Activated CD8-positive, alpha-beta T cell treated with anti-CD3 and anti-CD28 coated beads for 36 hours (primary cell): ENCODE data around the gene F12. TPM values are rescaled to one million over a fixed set of nuclear protein-coding genes. Genes with fewer than 3 reads are reported as not detected.

Experiments used
- ATAC-seq: fragments of 200-7000 bp; cut with Tn5 transposase; one replicate; pipeline ENCODE4 v1.10.0; 2021; ENCODE audit warnings: mild to moderate bottlenecking, moderate library complexity
- CTCF ChIA-PET: fragments of 350-600 bp; sonication (Branson Sonifier 250); formaldehyde crosslinking; loops from one replicate; lab custom pipeline; 2021; ENCODE audit warnings: antibody characterized with exemption; lab: Charles Lee
- POLR2A ChIA-PET: fragments of 350-600 bp; sonication (Branson Sonifier 250); formaldehyde crosslinking; loops from one replicate; lab custom pipeline; 2021; ENCODE audit warnings: antibody characterized with exemption; lab: Charles Lee
- DNase-seq: peaks from one replicate; pipeline ENCODE4 v3.0.0-alpha.2; 2020
- H3K27ac Mint-ChIP-seq: one replicate; pipeline ENCODE4 v1.8.0; 2021; ENCODE audit warnings: mild to moderate bottlenecking, mixed read lengths
- H3K27me3 Mint-ChIP-seq: one replicate; pipeline ENCODE4 v1.8.0; 2021; ENCODE audit warnings: mixed read lengths
- H3K36me3 Mint-ChIP-seq: one replicate; pipeline ENCODE4 v1.8.0; 2021; ENCODE audit warnings: low read depth, mixed read lengths
- H3K4me1 Mint-ChIP-seq: one replicate; pipeline ENCODE4 v1.8.0; 2021; ENCODE audit warnings: low read depth, mixed read lengths
- H3K4me3 Mint-ChIP-seq: one replicate; pipeline ENCODE4 v1.8.0; 2021; ENCODE audit warnings: mild to moderate bottlenecking, moderate library complexity, mixed read lengths
- H3K9me3 Mint-ChIP-seq: one replicate; pipeline ENCODE4 v1.8.0; 2021; ENCODE audit warnings: mixed read lengths
- CTCF ChIP-seq: fragments of 200-600 bp; IDR thresholded peaks from one replicate; pipeline ENCODE4 v1.8.0; 2022; ENCODE audit warnings: antibody characterized with exemption, mild to moderate bottlenecking
- intact Hi-C: fragments of 100-400 bp; cut with micrococcal nuclease; formaldehyde crosslinking; loops from one replicate; pipeline ENCODE4 v1.10.0; 2022
- total RNA-seq, 2 experiments: library from RNA; stranded (reverse); gene quantifications; one replicate each; pipeline ENCODE4 v1.2.3, GENCODE V29; 2021

The F12 gene
- total RNA-seq, 2 experiments from 2014 or later: 7.9 TPM

- ChIA-PET POLR2A (interaction anchor here (0.7 to 15.2 kb wide), 10 partner anchors 12 to 71 kb away, joined by 3 to 606 read pairs (median 5); partner anchors contain the start of gene PRR7), CTCF (interaction anchor here (1.2 to 7.0 kb wide), 5 partner anchors 19 to 116 kb away, joined by 3 to 71 read pairs (median 53); no protein-coding TSS in a partner anchor)
- DNase-seq (peak; percentile 76), ATAC-seq (peak; percentile 64)
- peak overlapping the region; percentile 33 for H3K4me3 Mint-ChIP-seq
- intact Hi-C loops: no loop called here
- peaks cover 84% of the 10 kb centered on the region for H3K36me3 Mint-ChIP-seq
- H3K27ac Mint-ChIP-seq: peak overlapping the region; percentile 88
- H3K27me3 Mint-ChIP-seq: no peaks in the 10 kb centered on the region
- H3K9me3 Mint-ChIP-seq: no peaks in the 10 kb centered on the region
- H3K4me1 Mint-ChIP-seq: peaks cover 71% of the 10 kb centered on the region
- no peak for TF ChIP-seq CTCF
Measured at GRCh38 chr5:177434437-177434836, 25.1 kb upstream of the F12 start.

- Mint-ChIP-seq H3K9me3 (no peaks in the 10 kb centered on the region), H3K27me3 (no peaks in the 10 kb centered on the region), H3K36me3 (peaks cover 87% of the 10 kb centered on the region), H3K27ac (peak overlapping the region; percentile 98), H3K4me1 (peaks cover 74% of the 10 kb centered on the region), H3K4me3 (no peak overlapping the region)
- ChIA-PET POLR2A (interaction anchor here (0.7 to 15.2 kb wide), 8 partner anchors 12 to 44 kb away, joined by 3 to 606 read pairs (median 8); partner anchors contain the start of gene PRR7), CTCF (interaction anchor here (1.2 to 7.0 kb wide), 5 partner anchors 20 to 115 kb away, joined by 3 to 71 read pairs (median 53); no protein-coding TSS in a partner anchor)
- no peak for DNase-seq
- no peak for TF ChIP-seq CTCF
- intact Hi-C loops: no loop called here
- no peak for ATAC-seq
Measured at GRCh38 chr5:177433658-177434217, 24.4 kb upstream of the F12 start.

- CTCF ChIA-PET: interaction anchor here (1.9 to 7.0 kb wide), 7 partner anchors 13 to 43 kb away, joined by 5 to 71 read pairs (median 13); partner anchors contain the start of genes F12 and PRR7
- no peak for DNase-seq
- Mint-ChIP-seq H3K27me3 (no peaks in the 10 kb centered on the region), H3K36me3 (peaks cover 87% of the 10 kb centered on the region), H3K27ac (peak overlapping the region; percentile 98), H3K4me1 (peaks cover 67% of the 10 kb centered on the region), H3K4me3 (peak overlapping the region; percentile 97), H3K9me3 (no peaks in the 10 kb centered on the region)
- no peak for TF ChIP-seq CTCF
- POLR2A ChIA-PET: interaction anchor here (0.9 to 15.2 kb wide), 7 partner anchors 13 to 50 kb away, joined by 4 to 606 read pairs (median 12); partner anchors contain the start of gene PRR7
- ATAC-seq: no peak
- intact Hi-C loops: no loop called here
Measured at GRCh38 chr5:177432839-177433657, 23.7 kb upstream of the F12 start.

- TF ChIP-seq CTCF: no peak
- ATAC-seq (peak; percentile 5), DNase-seq (peak; percentile 85)
- intact Hi-C loops: no loop called here
- CTCF ChIA-PET: interaction anchor here (0.7 to 7.0 kb wide), 16 partner anchors 10 to 123 kb away, joined by 3 to 71 read pairs (median 5); partner anchors contain the start of genes F12, LMAN2 and PRR7
- H3K27me3 Mint-ChIP-seq: no peaks in the 10 kb centered on the region
- peaks cover 87% of the 10 kb centered on the region for H3K36me3 Mint-ChIP-seq
- peaks cover 62% of the 10 kb centered on the region for H3K4me1 Mint-ChIP-seq
- peak overlapping the region; percentile 98 for H3K27ac Mint-ChIP-seq
- peak overlapping the region; percentile 97 for H3K4me3 Mint-ChIP-seq
- H3K9me3 Mint-ChIP-seq: no peaks in the 10 kb centered on the region
- POLR2A ChIA-PET: interaction anchor here (0.7 to 15.2 kb wide), 13 partner anchors 10 to 123 kb away, joined by 3 to 606 read pairs (median 6); partner anchors contain the start of gene PRR7
Measured at GRCh38 chr5:177432143-177432838, 22.9 kb upstream of the F12 start.
